ENCODE results near the gene NCF1. TPM values are rescaled to one million over a fixed set of nuclear protein-coding genes. Genes with fewer than 3 reads are reported as not detected.

NCF1 gene
- 0.09 to 0.13 TPM (median 0.11 TPM) in 4 of 5 replicates, not detected in the other for total RNA-seq (2022; extraction: Qiagen RNA extraction)

GRCh38 chr7:74773760-74774750, at the start of gene NCF1:
NCF1 (plus strand) TSS chr7:74774011; CDS start chr7:74774032, 21 bp downstream.

Other genes starting within 250 kb of the NCF1 start
- gene GTF2I, start 116.3 kb upstream of the NCF1 start, total RNA-seq (2022; extraction: Qiagen RNA extraction) = 68.9 to 98.3 TPM (median 92.7 TPM) in 5 replicates
- gene GTF2IRD2, start 77.6 kb downstream of the NCF1 start, total RNA-seq (2022; extraction: Qiagen RNA extraction) = 4.1 to 7.1 TPM (median 6.2 TPM) in 5 replicates
- 2.4 to 3.7 TPM (median 3.2 TPM) in 5 replicates for gene CASTOR2, start 190.7 kb downstream of the NCF1 start, total RNA-seq (2022; extraction: Qiagen RNA extraction)